HG03460 (cell line): ENCODE measurements around the gene ARHGEF28.

Source experiments
- ATAC-seq: cut with Tn5 transposase; IDR thresholded peaks from one replicate; pipeline ENCODE4 v1.9.1; 2021; ENCODE audit not compliant: unreplicated experiment

The ARHGEF28 gene

GRCh38 chr5:73654819-73655318 is 28.9 kb downstream of the ARHGEF28 start:
- ATAC-seq, result no peak

GRCh38 chr5:73655521-73656160 is 29.6 kb downstream of the ARHGEF28 start:
- no peak for ATAC-seq

GRCh38 chr5:73661753-73662152 is 35.8 kb downstream of the ARHGEF28 start:
- no peak for ATAC-seq

GRCh38 chr5:73663161-73663859 is 37.3 kb downstream of the ARHGEF28 start:
- no peak for ATAC-seq

- ATAC-seq, result peak; percentile 51
These were observed 37.9 kb downstream of the ARHGEF28 start for GRCh38 chr5:73663860-73664240.

- ATAC-seq, result no peak
These were observed 38.8 kb downstream of the ARHGEF28 start for GRCh38 chr5:73664796-73665195.

GRCh38 chr5:73666891-73667290 is 40.9 kb downstream of the ARHGEF28 start:
- no peak for ATAC-seq

- ATAC-seq, result peak; percentile 56
These were observed 42.0 kb downstream of the ARHGEF28 start for GRCh38 chr5:73668017-73668416.

GRCh38 chr5:73668486-73669111 is 42.6 kb downstream of the ARHGEF28 start:
- ATAC-seq, result no peak

GRCh38 chr5:73670731-73671130 is 44.7 kb downstream of the ARHGEF28 start:
- no peak for ATAC-seq

- no peak for ATAC-seq
These were observed 46.1 kb downstream of the ARHGEF28 start for GRCh38 chr5:73672132-73672531.

- ATAC-seq, result no peak
These were observed 47.2 kb downstream of the ARHGEF28 start for GRCh38 chr5:73673161-73673591.

GRCh38 chr5:73674669-73675004 is 48.6 kb downstream of the ARHGEF28 start:
- no peak for ATAC-seq

GRCh38 chr5:73678322-73678740 is 52.3 kb downstream of the ARHGEF28 start:
- ATAC-seq, result no peak

GRCh38 chr5:73678807-73679206 is 52.8 kb downstream of the ARHGEF28 start:
- no peak for ATAC-seq

- no peak for ATAC-seq
These were observed 56.2 kb downstream of the ARHGEF28 start for GRCh38 chr5:73682176-73682575.

- ATAC-seq, result no peak
These were observed 58.7 kb downstream of the ARHGEF28 start for GRCh38 chr5:73684691-73685090.

GRCh38 chr5:73686912-73687311 is 60.9 kb downstream of the ARHGEF28 start:
- ATAC-seq, result peak; percentile 72

GRCh38 chr5:73687357-73687756 is 61.4 kb downstream of the ARHGEF28 start:
- peak; percentile 62 for ATAC-seq

GRCh38 chr5:73690015-73690414 is 64.0 kb downstream of the ARHGEF28 start:
- no peak for ATAC-seq

- ATAC-seq, result no peak
These were observed 65.5 kb downstream of the ARHGEF28 start for GRCh38 chr5:73691302-73692080.
